Stimulated activated CD8-positive, alpha-beta memory T cell treated with anti-CD3 and anti-CD28 coated beads, Interleukin-12 subunit alpha, Interleukin-12 subunit beta, amount 100 ng/mL, for 4 hours (primary cell): ENCODE measurements around the gene MAML1.

Experiments used
- DNase-seq: peaks from one replicate; pipeline ENCODE4 v3.0.0-alpha.2; 2020; ENCODE audit warnings: low read depth

MAML1 gene

DNA sequence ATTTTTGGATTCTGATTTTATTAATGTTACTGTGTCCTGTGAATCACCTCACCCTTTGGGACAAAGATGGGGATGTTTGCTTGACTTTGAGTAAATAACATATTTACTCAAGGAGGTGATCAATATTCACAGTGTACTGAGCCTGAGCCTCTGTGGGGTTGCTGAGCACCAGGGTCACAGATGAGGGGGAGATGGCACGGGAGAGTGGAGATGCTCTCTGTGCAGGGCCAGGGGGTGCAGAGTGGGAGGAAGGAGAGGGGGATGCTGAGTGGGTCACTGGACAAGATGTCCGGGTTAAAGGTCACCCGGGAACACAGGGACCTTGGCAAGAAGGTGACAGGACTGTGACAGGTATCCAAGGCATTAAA, 92.1 kb downstream of the MAML1 start:
- DNase-seq: no peak

DNA sequence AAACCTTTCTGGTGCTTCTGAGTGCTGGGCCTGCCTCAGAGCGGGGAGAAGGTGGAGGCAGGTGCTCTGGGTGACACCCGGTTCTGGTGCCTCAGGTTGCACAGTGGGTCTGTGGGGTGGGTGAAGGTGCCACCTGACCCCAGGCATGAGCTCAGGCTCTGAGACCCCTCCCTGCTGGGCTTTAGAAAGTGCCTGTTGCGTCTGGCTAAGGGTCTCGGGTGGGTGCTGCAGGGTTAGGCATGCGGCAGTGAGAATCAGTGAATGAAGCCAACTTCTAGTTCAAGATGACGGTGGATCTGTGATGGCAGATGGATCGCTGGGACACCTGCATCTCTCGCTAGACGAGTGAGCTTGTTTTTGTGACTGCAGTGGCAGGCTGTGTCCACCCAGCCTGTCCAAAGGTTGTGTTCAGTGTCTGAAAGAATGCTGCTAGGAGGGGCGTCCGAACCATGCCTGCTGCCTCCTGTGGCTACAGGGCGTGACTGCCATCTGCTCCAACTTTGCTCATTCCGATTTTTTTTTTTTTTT, 93.1 kb downstream of the MAML1 start:
- no peak for DNase-seq
